ENCODE measurements around the gene TAOK3. TPM values are rescaled to one million over a fixed set of nuclear protein-coding genes. Genes with fewer than 3 reads are reported as not detected.
A peak's percentile ranks its signal among the peaks of the same experiment; 100 is the strongest.

The TAOK3 gene
- total and polyA plus RNA-seq, 12 donors, result 10.7 to 55.3 (median 29.8) TPM

DNA sequence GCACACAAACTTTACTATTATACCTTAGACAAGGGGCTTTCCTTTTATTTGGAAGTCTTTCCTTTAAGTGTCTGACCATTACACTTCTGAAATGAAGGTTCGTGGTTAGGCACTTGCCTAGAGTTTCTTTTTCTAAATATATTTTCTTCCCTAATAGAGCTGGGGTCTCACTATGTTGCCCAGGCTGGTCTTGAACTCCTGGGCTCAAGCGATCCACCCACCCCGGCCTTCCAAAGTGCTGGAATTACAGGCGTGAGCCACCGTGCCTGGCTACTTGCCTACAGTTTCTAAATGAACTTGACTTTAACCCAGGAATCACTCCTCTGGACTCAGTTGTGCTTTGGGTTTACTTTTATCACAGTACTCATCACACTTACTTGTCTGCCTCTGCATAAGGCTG, 179.2 kb downstream of the TAOK3 start:
- H3K36me3 ChIP-seq (replicated peaks in 1 of 2), result peaks cover 0 to 5% of the 10 kb centered on the region in 2 donors
- H3K9me3 ChIP-seq (replicated peaks in 1 of 3), result no peaks in the 10 kb centered on the region
- TF ChIP-seq, protein P1, sequence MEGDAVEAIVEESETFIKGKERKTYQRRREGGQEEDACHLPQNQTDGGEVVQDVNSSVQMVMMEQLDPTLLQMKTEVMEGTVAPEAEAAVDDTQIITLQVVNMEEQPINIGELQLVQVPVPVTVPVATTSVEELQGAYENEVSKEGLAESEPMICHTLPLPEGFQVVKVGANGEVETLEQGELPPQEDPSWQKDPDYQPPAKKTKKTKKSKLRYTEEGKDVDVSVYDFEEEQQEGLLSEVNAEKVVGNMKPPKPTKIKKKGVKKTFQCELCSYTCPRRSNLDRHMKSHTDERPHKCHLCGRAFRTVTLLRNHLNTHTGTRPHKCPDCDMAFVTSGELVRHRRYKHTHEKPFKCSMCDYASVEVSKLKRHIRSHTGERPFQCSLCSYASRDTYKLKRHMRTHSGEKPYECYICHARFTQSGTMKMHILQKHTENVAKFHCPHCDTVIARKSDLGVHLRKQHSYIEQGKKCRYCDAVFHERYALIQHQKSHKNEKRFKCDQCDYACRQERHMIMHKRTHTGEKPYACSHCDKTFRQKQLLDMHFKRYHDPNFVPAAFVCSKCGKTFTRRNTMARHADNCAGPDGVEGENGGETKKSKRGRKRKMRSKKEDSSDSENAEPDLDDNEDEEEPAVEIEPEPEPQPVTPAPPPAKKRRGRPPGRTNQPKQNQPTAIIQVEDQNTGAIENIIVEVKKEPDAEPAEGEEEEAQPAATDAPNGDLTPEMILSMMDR (IDR thresholded peaks at IDR 0.05), result no peak
- no peak for TF ChIP-seq POLR2A (IDR thresholded peaks at IDR 0.05)
- peaks cover 12 to 16% of the 10 kb centered on the region in 2 donors for H3K4me1 ChIP-seq (replicated peaks in 1 of 2)
- H3K27me3 ChIP-seq, result no peaks in the 10 kb centered on the region
- intact Hi-C loops (cut with DNase I), result no loop called here
- no peak overlapping the region for H3K4me3 ChIP-seq
- no peak overlapping the region for H3K27ac ChIP-seq
- WGBS, 4 donors, result 80 to 88% (median 86%) methylated on average over 5 of the region's 5 CpGs
- no peak for DNase-seq

DNA sequence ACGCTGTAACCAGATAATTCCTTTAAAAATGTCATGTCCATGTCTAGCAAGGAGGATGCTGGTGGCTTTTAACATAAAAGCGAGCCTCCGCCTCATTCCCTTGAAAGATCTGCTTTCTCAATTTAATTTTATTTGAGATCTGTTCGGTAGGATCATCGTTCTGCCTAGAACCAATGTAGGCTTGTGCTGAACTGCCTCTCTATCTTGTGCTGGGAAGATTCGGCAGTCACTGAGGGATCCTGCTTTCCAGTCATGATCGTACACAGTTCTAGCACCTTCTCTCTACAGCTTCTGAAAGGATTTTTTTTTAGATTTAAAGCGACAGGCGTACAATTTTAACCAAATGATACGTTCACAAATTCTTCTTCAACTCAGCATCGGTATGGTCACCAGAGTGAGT, 182.4 kb downstream of the TAOK3 start:
- TF ChIP-seq, protein P1 (IDR thresholded peaks at IDR 0.05), result no peak
- TF ChIP-seq POLR2A (IDR thresholded peaks at IDR 0.05), result peak in 1 of 2 donors; percentile 14
- DNase-seq, result peak in 3 of 7 donors; percentile 13 to 36 (median 22)
- intact Hi-C loops (cut with DNase I), result no loop called here
- WGBS, 4 donors, result 17 to 29% (median 25%) methylated on average over 11 of the region's 11 CpGs
- H3K4me3 ChIP-seq, result peak overlapping the region in 1 of 4 donors; percentile 43
- peak overlapping the region in 4 of 5 donors; percentile 29 to 89 (median 81) for H3K27ac ChIP-seq
- no peaks in the 10 kb centered on the region for H3K9me3 ChIP-seq (replicated peaks in 1 of 3)
- H3K27me3 ChIP-seq, result no peaks in the 10 kb centered on the region
- H3K4me1 ChIP-seq (replicated peaks in 1 of 2), result peaks cover 22 to 31% of the 10 kb centered on the region in 2 donors
- H3K36me3 ChIP-seq (replicated peaks in 1 of 2), result no peaks in the 10 kb centered on the region

DNA sequence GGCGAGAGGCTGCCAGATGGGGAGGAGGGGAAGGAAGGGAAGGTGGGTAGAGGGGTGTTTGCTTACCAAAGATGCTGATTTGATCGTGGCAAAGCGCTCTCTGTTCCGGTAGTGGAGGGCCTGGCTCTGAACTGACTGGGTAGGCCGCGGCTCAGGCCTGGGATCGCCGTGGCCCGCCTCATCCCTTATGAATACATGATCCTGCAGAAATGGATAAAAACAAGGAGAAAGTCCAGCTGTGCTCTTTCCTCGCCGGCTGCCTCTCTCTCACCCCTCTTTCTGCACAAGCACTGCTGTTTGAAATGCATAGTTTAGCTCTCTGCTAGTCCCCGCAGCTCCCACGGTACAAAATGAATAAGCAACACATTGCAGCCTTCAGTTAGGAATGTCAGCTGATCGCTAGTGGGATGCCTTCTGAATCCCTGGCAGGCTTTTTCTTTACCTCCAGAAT, 182.9 kb downstream of the TAOK3 start:
- peak; percentile 23 to 70 (median 30) for DNase-seq

DNA sequence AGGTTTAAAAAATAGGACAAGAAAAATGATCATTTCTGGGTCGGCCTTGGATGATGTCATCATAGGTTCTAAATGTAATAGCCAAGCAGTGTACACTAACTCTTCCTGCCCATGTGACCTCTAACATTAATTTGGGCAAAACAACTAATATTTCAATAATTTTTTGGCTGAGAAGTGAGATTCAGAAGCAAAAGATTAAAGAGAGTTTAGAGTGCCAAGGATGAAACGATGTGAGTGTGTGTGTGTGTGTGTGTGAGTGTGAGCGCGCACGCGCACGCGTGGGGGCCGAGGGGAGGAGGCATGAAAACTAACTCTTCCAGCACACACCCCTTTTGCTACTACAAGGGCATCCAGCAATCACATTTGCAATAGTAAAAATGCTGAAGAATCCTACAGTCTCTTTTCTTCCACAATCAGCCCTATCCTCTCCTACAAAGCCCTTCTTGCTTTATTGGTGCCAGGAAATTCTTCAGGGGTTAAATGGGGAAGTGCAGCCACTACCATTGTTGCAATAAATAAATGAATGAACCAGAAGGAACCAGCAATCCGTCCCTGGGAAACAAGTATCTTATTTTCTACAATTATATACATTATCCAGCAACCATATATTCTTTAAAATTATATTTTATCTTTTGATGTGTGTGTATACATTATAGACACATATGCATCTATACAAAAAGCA, 183.9 kb downstream of the TAOK3 start:
- peak overlapping the region in 1 of 4 donors; percentile 43 for H3K4me3 ChIP-seq
- no peaks in the 10 kb centered on the region for H3K9me3 ChIP-seq (replicated peaks in 1 of 3)
- 25 to 46% (median 25%) methylated on average over 10 of the region's 10 CpGs for WGBS, 4 donors
- intact Hi-C loops (cut with DNase I), result no loop called here
- H3K4me1 ChIP-seq (replicated peaks in 1 of 2), result peaks cover 22 to 34% of the 10 kb centered on the region in 2 donors
- DNase-seq, result peak; percentile 59 to 77 (median 65)
- H3K36me3 ChIP-seq (replicated peaks in 1 of 2), result no peaks in the 10 kb centered on the region
- no peaks in the 10 kb centered on the region for H3K27me3 ChIP-seq
- TF ChIP-seq, protein P1 (IDR thresholded peaks at IDR 0.05), result peak in 1 of 6 experiments; percentile 24
- peak in 1 of 2 donors; percentile 29 for TF ChIP-seq POLR2A (IDR thresholded peaks at IDR 0.05)
- H3K27ac ChIP-seq, result peak overlapping the region in 4 of 5 donors; percentile 17 to 89 (median 62)

More for the DNA sequence above, 182.9 kb downstream of the TAOK3 start:
- Histone ChIP-seq H3K4me3 (peak overlapping the region in 2 of 4 donors; percentile 14 to 43), H3K27ac (peak overlapping the region in 4 of 5 donors; percentile 54 to 89 (median 81)), H3K36me3 (replicated peaks in 1 of 2) (no peaks in the 10 kb centered on the region), H3K9me3 (replicated peaks in 1 of 3) (no peaks in the 10 kb centered on the region), H3K27me3 (no peaks in the 10 kb centered on the region), H3K4me1 (replicated peaks in 1 of 2) (peaks cover 22 to 31% of the 10 kb centered on the region in 2 donors)
- WGBS, 4 donors, result 20 to 29% (median 22%) methylated on average over 14 of the region's 14 CpGs
- intact Hi-C loops (cut with DNase I), result no loop called here
- TF ChIP-seq, protein P1 (IDR thresholded peaks at IDR 0.05), result no peak
- TF ChIP-seq POLR2A (IDR thresholded peaks at IDR 0.05), result no peak
